Mesodermal cell (in vitro differentiated cells): ENCODE measurements around the gene CDC14C. TPM values are rescaled to one million over a fixed set of nuclear protein-coding genes. Genes with fewer than 3 reads are reported as not detected.
"Not testable (repeated sequence)": the region's sequence is repeated elsewhere in the genome, so short reads cannot be mapped to it uniquely, and the experiment has no call there.

Source experiments
- H3K27ac ChIP-seq: 2 replicates; pipeline ENCODE4 v1.7.0; 2013; ENCODE audit warnings: mild to moderate bottlenecking, low read depth, low read length, moderate library complexity; ENCODE audit not compliant: severe bottlenecking
- H3K36me3 ChIP-seq: 2 replicates; pipeline ENCODE4 v1.7.1; 2013; ENCODE audit warnings: mild to moderate bottlenecking, low read length, moderate library complexity; ENCODE audit not compliant: control insufficient read depth, insufficient read depth
- H3K4me1 ChIP-seq: one replicate; pipeline ENCODE4 v1.7.1; 2013; ENCODE audit warnings: mild to moderate bottlenecking, low read length; ENCODE audit not compliant: insufficient read depth, control insufficient read depth, poor library complexity, severe bottlenecking
- H3K4me3 ChIP-seq: 2 replicates; pipeline ENCODE4 v1.7.0; 2013; ENCODE audit warnings: low read length, control low read depth, mild to moderate bottlenecking; ENCODE audit not compliant: insufficient read depth, poor library complexity, severe bottlenecking; ENCODE audit errors: extremely low read depth
- H3K9me3 ChIP-seq: 2 replicates; pipeline ENCODE4 v1.7.1; 2013; ENCODE audit warnings: mild to moderate bottlenecking, low read length, moderate library complexity; ENCODE audit not compliant: control insufficient read depth
- WGBS, 2 experiments: methylation state at CpG; one replicate each; pipeline ENCODE4 v1.1.5; 2013; ENCODE audit warnings: missing lambda C conversion rate in 2 of 2; ENCODE audit not compliant: insufficient coverage in 2 of 2; 5-methylcytosine and 5-hydroxymethylcytosine counted together
- polyA plus RNA-seq, 2 experiments: library from polyadenylated mRNA; stranded (reverse); fragments of 50-300 nt; gene quantifications; one replicate each; pipeline ENCODE4 v1.2.3, GENCODE V29; 2013

The CDC14C gene
- polyA plus RNA-seq (2013, experiment 1 of 2): not detected
- not detected for polyA plus RNA-seq (2013, experiment 2 of 2)

GRCh38 chr7:48924433-48924832, at the start of gene CDC14C:
CDC14C (plus strand) TSS chr7:48924547; CDS start chr7:48924673, 126 bp downstream.
- Histone ChIP-seq H3K4me3 (no peak within 1 kb of the TSS), H3K4me1 (no peaks in the 10 kb centered on the region), H3K36me3 (no peaks in the 10 kb centered on the region), H3K9me3 (no peaks in the 10 kb centered on the region), H3K27ac (no peak within 1 kb of the TSS)
- 96 to 98% methylated on average over 44 to 45 of the region's 46 CpGs for WGBS, 2 experiments

DNA sequence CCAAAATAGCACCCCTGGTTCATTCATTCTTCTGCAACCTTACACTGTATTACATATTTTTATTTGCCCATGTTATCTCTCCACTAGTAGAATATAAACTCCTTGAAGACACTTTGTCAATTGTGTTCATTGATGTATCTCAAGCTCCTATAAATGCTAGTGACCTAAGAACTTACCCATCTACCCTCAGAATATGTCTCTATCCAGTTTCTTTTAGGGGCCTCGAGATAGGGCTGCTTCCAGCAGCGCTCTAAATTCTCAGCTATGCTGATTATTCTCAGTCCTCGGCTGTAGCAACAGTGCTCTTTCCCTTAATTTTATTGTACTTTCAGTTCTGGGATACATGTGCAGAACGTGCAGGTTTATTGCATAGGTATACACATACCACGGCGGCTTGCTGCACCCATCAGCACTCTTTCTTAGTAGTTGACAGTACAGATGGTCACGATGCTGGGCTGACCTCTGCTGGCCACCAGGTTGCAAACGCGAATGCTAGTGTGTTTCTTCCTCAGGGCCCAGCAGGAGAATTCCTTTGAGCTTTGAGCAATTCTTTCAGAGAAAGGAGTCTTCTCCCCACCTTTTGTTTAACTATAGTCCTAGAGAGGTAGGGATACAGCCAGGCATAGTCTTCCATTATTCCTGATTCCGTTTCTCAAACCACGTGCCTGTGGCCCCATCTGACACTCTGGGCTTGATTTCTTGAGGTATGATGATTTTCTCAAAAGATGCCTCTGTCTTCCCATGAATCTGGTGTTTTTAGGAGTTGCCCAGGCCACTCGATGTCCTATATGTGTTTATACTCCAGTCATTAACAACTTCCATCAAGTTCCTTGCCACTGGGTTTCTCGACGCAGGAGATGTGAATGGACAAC, 49.1 kb upstream of the CDC14C start:
- H3K4me1 ChIP-seq: no peaks in the 10 kb centered on the region
- 31 to 53% methylated on average over 8 to 11 of the region's 14 CpGs for WGBS, 2 experiments
- H3K9me3 ChIP-seq: no peaks in the 10 kb centered on the region

GRCh38 chr7:48876087-48876486, 48.3 kb upstream of the CDC14C start:
- Histone ChIP-seq H3K27ac (no peak overlapping the region), H3K4me3 (no peak overlapping the region), H3K9me3 (no peaks in the 10 kb centered on the region), H3K36me3 (no peaks in the 10 kb centered on the region), H3K4me1 (no peaks in the 10 kb centered on the region)
- WGBS, 2 experiments: no CpG with 5 or more reads among the region's 3 CpGs

More for the DNA sequence above, 49.1 kb upstream of the CDC14C start:
- Histone ChIP-seq H3K4me3 (no peak overlapping the region), H3K36me3 (no peaks in the 10 kb centered on the region), H3K27ac (no peak overlapping the region)

DNA sequence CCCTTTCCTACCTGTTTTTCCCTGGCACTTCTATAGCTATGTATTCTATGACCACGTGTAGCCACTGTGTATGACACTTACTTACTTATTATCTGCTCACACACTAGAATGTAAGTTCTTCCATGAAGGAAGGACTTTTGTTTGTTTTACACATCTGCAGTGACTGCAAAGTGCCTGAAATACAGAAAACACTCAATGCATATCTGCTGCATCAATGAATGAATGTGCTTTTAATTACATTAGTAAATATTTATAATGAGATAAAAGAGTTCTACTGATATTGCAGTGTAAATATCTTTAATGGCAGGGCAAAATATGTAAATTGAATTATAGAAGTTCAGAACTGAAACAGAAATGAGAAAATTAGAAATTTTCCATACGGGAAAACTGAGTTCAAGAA, 43.5 kb upstream of the CDC14C start:
- WGBS, 2 experiments: 90% methylated on average over 2 of the region's 2 CpGs; no CpG with 5 or more reads in 1 of the 2 experiments
- H3K4me3 ChIP-seq: no peak overlapping the region
- H3K4me1 ChIP-seq: no peaks in the 10 kb centered on the region
- no peak overlapping the region for H3K27ac ChIP-seq
- no peaks in the 10 kb centered on the region for H3K9me3 ChIP-seq
- no peaks in the 10 kb centered on the region for H3K36me3 ChIP-seq

- Histone ChIP-seq H3K4me1 (no peaks in the 10 kb centered on the region), H3K36me3 (no peaks in the 10 kb centered on the region), H3K9me3 (peaks cover 8% of the 10 kb centered on the region), H3K27ac (no peak overlapping the region), H3K4me3 (no peak overlapping the region)
- 47 to 60% methylated on average over 2 of the region's 2 CpGs for WGBS, 2 experiments
Observed at GRCh38 chr7:48887500-48887899, 36.8 kb upstream of the CDC14C start.

GRCh38 chr7:48894574-48894973, 29.8 kb upstream of the CDC14C start:
- H3K36me3 ChIP-seq: no peaks in the 10 kb centered on the region
- no peak overlapping the region for H3K4me3 ChIP-seq
- H3K27ac ChIP-seq: no peak overlapping the region
- no CpG with 5 or more reads among the region's 1 CpG for WGBS, 2 experiments
- H3K4me1 ChIP-seq: no peaks in the 10 kb centered on the region
- peaks cover 8% of the 10 kb centered on the region for H3K9me3 ChIP-seq

DNA sequence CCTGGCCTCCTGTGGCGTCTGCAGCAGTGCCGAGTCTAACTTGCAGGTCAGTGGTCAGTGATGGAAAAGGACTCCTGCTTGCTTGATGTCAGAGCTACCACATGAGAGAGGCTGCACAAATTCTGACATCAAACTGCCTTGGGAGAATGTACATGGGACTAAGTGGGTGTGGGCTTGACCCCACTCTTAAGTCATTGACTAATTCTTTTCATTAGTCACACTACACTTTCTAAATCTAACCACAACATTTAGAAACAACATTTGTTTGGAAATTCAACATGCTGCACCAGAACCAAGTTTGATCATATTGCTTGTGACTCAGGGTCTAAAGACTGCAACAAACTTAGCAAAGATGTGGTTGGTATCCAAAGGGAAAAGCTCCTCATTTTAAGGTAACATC, 24.4 kb upstream of the CDC14C start:
- H3K9me3 ChIP-seq: no peaks in the 10 kb centered on the region
- H3K27ac ChIP-seq: no peak overlapping the region
- WGBS, 2 experiments: 81 to 95% methylated on average over 2 of the region's 2 CpGs

GRCh38 chr7:48901966-48902365, 22.4 kb upstream of the CDC14C start:
- H3K4me3 ChIP-seq: no peak overlapping the region
- no peaks in the 10 kb centered on the region for H3K36me3 ChIP-seq
- H3K9me3 ChIP-seq: no peaks in the 10 kb centered on the region
- 100% methylated on average over 1 of the region's 3 CpGs; no CpG with 5 or more reads in 1 of the 2 experiments for WGBS, 2 experiments
- H3K27ac ChIP-seq: no peak overlapping the region
- H3K4me1 ChIP-seq: no peaks in the 10 kb centered on the region

More for the DNA sequence above, 24.4 kb upstream of the CDC14C start:
- Histone ChIP-seq H3K4me3 (no peak overlapping the region), H3K36me3 (no peaks in the 10 kb centered on the region), H3K4me1 (no peaks in the 10 kb centered on the region)

- no peak overlapping the region for H3K27ac ChIP-seq
- H3K4me1 ChIP-seq: no peaks in the 10 kb centered on the region
- no peaks in the 10 kb centered on the region for H3K36me3 ChIP-seq
- 63% methylated on average over 1 of the region's 1 CpG; no CpG with 5 or more reads in 1 of the 2 experiments for WGBS, 2 experiments
- H3K4me3 ChIP-seq: no peak overlapping the region
- no peaks in the 10 kb centered on the region for H3K9me3 ChIP-seq
Observed at GRCh38 chr7:48904975-48905374, 19.4 kb upstream of the CDC14C start.

DNA sequence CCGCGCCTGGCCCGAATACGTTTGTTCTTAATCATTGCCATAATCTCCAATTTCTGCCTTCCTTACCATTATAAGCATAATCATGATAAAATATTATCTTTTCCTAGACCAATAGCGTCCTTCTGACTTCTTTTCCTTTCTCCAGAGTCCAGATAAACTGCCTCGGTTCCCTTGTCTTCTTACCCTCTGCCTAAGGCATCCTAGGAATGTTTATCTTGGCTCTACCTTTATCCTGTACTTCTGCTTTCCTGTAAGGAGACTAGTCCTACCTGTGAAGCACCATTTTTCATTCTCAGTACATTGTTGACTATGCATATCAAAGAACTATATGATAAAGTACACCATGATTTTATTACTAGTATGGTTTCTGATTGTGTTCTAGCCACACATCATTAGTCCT, 18.7 kb upstream of the CDC14C start:
- not testable (repeated sequence) for H3K4me1 ChIP-seq, H3K4me3 ChIP-seq, H3K27ac ChIP-seq, H3K36me3 ChIP-seq, H3K9me3 ChIP-seq
- 89 to 92% methylated on average over 2 to 4 of the region's 6 CpGs for WGBS, 2 experiments

DNA sequence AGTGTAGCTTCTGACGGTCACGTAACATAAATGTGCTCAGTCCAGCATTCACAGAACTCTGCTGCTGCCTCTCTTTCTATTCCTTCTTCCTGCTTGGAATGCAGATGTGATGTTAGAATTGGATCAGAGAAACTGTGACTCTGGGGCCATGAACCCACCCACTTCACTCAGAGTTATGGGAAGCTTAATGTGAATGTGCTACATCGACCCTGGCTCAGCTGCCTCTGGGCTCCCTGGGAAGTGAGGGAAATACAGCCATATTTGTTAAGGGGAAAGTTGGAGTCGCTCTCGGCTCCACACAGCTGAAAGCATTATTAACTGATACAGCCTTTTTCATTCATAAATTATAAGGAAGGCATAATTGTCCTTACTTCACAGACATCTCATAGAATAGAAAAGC, 14.5 kb upstream of the CDC14C start:
- not testable (repeated sequence) for H3K36me3 ChIP-seq, H3K4me1 ChIP-seq, H3K27ac ChIP-seq, H3K9me3 ChIP-seq, H3K4me3 ChIP-seq
- 100% methylated on average over 1 of the region's 5 CpGs; no CpG with 5 or more reads in 1 of the 2 experiments for WGBS, 2 experiments
